GM19372 (cell line): ENCODE measurements around the gene H6PD.

Experiments
- ATAC-seq: cut with Tn5 transposase; IDR thresholded peaks from one replicate; pipeline ENCODE4 v1.9.1; 2021; ENCODE audit warnings: mild to moderate bottlenecking, low read depth, moderate library complexity; ENCODE audit not compliant: unreplicated experiment

H6PD gene

DNA sequence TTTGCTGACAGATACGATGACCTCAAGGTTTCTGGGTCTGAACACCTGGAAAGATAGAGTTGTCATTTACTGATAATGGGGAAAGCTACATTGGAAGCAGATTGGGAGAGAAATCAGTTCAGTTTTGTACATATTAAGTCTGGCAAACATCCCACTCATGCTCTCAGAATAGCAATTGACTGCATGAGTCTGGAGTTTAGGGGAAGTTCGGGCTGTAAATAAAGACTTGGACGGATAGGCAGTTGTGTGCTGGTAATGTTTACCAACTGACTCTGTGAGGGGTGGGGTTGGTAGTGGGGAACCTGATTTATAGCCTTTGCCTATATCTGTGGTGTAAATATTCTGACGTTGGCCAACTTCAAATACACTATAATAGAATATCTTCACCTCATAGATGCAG, 4.0 kb downstream of the H6PD start:
- ATAC-seq = no peak

DNA sequence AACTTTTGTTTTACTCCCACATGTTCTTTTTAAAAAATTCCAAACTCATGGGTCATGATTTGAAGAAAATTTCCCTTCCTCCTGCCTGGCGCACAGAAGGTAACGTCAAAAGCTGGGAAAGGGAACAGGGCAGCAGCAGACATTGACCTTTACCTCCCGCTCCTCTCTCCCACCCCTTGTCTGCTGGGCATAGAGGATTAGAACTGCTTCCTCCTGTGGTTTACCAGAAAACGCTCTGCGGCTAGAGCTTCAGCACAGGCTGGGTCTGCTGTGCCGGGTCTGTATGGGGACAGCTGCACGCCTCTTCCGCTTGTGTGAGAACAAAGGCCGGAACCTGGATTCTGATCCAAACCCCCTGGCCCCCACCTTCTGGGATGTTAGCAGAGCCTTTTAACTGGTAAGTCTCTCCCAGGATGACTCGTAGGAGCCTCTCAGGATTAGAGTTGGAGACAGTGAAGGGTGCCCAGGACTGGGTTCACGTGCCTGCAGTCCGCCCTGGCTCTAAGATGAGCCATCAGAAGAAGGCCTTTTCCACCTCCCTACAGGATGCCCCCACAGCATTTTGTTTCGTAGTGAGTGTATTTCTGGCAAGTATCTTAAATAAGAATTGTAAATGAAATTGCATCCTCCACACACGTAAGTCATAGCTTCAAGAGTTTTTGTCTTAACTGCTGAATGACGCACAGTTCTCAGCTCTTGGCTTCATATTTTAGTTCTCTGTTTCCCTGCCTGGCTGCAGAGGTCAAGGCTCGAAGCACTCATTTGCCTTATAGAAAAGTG, 5.2 kb downstream of the H6PD start:
- ATAC-seq = no peak

DNA sequence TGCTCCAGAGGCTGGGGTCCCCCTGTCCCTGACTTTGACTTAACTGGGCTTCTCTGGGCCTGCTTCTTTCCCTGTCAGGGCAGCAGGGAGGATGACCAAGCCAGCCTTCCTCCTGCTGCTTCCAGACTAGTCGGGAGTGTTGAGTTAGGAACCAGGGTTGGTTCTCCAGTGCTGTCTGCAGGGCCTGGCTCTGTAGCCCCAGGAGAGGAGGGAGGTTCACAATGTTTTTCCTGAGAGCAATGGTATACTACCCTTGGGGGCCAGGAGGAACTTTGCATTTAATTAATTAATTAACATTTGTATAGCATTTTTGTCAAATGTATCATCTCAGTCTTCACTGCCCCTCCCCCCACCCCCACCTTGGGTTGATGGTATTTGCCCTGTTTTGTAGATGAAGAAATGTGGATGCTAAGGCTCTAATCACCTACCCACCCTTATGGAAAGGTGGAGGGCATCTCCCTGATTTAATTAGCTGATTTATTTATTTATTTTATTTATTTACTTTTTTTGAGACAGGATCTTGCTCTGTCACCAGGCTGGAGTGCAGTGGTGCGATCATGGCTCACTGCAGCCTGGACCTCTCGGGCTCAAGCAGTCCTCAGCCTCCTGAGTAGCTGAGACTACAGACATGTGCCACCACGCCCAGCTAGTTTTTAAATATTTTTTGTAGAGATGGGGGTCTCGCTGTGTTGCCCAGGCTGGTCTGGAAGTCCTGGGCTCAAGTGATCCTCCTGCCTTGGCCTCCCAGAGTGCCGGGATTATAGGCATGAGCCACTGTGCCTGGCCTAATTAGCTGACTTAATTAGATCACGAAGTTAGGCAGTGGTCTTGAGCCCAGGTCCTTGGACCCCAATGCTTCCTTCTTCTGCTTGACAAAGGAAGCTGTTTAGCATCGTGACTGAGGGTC, 6.6 kb downstream of the H6PD start:
- ATAC-seq = no peak

DNA sequence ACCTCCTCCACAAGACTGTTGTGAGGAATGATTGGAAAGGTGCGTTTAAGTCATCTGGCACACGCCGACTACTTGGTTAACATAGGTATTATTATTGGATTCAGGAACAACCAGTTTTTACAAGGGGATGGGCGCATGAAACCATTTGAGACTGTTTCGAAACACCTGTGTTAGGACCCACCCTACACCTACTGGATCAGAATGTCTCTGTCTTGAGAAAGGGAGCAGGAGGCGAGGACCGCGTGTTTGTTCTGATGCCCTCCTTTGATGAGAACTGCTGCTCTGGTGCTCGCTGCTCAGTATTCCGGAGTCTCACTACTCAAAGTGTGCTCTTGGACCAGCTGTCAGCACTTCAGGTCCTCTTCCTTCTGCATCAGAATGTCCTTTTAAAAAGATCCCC, 7.3 kb downstream of the H6PD start:
- ATAC-seq = no peak

DNA sequence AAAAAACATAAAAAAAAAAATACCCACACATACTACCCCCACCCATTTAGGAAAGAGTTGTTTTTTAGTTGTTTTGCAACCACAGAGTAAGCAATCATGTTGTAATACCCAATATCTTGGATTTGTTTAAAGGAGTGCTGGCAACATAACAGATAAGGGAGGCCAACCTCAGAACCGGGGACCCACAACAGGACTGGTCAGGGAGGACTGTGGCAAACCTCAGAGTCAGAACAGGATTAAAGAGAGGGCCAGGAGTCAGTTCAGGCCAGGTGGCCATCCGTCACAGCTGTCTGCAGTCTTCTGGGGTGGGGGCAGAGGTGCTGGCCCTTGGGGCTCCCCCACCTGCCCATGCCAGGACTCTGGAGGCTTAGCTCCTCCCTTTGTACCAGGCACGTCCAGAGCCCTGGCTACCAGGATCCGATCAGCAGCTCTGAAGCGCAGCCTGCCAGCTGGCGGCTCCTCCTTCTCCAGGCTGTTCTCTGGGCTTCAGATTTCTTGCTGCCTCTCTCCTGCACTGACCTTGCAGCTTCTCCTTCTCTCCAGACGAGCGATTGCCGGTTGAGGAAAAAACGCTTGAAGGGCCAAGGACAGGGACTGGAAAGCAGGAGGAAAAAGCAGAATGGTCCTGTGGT, 7.9 kb downstream of the H6PD start:
- ATAC-seq = no peak

DNA sequence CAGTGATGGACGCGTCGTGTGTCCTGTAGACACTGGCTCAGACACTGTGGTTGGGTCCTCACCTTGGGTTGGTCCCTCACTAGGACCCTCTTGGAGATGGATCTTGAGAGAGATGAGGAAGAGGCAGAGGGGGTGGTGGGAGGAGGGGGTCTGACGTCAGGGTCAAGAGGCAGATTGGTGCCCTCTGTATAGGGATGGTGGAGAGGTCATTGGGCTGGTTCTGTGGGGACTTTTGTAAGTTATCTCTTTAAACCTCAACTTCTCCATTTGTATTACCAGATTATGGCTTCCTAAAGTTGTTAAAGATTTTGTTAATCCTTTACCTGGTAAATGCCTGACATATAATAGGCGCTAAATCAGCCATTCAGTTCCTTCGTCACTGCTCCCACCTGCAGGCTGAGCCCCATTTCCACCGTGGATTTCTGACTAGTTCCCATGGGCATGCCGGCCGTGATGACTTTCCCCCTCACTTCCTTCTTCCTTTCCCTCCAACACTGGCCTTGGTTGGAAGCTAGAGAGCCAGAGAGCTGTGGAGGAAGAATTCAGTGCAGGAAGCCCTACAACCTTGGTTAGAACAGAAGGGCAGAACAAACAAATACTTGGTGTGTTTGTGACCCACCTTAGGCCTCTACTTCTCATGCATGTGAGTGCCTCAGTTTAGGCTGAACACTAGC, 8.6 kb downstream of the H6PD start:
- no peak for ATAC-seq

DNA sequence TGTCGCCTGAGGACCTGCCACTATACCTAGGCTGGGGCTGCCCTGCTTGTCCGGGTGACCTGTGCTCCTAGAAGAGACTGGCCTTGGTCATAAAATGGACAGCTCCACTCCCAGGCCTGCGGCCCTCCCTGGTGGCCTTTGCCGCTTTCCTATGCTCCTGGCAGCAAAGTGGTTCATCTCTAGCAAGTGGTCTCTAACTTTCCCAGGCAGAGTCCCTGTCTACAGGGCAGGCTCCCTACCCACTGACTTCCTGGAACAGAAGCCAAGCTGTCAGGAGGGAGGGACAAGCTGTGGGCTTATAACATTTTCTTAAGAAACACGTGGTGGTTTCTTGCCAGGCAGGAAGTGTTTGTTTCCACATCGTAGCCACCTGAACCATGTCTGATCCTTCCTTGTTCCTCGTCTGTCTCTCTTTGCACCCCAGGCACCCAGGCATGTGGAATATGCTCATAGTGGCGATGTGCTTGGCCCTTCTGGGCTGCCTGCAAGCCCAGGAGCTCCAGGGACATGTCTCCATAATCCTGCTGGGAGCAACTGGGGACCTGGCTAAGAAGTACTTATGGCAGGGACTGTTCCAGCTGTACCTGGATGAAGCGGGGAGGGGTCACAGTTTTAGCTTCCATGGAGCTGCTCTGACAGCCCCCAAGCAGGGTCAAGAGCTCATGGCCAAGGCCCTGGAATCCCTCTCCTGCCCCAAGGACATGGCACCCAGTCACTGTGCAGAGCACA, 10.1 kb downstream of the H6PD start:
- ATAC-seq = no peak

DNA sequence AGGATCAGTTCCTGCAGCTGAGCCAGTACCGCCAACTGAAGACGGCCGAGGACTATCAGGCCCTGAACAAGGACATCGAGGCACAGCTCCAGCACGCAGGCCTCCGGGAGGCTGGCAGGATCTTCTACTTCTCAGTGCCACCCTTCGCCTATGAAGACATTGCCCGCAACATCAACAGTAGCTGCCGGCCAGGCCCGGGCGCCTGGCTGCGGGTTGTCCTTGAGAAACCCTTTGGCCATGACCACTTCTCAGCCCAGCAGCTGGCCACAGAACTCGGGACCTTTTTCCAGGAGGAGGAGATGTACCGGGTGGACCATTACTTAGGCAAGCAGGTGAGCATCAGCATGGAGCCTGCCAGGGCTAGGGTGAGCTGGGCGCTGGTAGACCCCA, 10.7 kb downstream of the H6PD start:
- ATAC-seq = no peak

DNA sequence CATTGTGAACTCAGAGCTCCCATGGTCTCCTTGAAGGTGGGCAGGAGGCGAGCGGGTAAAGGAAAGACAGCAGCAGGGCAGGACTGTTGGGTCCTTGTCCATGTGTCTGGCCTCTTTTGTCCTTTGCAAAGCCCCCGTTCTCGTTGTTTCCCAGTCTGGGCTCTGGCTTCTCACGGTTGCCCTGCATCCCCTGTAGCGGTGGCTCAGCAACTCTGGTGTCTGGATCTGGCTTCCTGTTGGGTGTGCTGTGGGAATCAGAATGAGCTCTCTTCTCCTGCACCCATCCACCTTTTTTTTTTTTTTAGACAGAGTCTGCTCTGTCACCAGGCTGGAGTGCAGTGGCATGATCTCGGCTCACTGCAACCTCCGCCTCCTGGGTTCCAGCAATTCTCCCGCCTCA, 11.1 kb downstream of the H6PD start:
- ATAC-seq = no peak

DNA sequence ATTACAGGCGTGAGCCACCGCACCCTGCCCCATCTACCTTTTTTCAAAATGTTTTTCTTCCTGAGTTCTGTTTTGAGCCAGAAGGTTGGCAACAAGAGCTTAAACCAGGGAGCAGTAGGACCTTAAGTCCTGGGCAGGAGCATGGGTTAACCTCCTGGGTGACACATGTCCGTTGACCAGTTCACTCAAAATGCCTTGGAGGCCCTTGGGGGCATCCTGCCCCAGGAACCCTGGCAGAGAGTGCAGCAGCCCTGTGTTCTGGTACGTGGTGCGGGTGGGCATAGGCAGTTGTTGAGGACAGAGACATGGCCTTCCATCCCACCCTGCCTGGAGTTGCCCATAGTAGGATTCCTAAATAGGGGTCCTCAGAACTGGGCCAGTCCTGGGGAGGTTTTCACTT, 11.6 kb downstream of the H6PD start:
- no peak for ATAC-seq

DNA sequence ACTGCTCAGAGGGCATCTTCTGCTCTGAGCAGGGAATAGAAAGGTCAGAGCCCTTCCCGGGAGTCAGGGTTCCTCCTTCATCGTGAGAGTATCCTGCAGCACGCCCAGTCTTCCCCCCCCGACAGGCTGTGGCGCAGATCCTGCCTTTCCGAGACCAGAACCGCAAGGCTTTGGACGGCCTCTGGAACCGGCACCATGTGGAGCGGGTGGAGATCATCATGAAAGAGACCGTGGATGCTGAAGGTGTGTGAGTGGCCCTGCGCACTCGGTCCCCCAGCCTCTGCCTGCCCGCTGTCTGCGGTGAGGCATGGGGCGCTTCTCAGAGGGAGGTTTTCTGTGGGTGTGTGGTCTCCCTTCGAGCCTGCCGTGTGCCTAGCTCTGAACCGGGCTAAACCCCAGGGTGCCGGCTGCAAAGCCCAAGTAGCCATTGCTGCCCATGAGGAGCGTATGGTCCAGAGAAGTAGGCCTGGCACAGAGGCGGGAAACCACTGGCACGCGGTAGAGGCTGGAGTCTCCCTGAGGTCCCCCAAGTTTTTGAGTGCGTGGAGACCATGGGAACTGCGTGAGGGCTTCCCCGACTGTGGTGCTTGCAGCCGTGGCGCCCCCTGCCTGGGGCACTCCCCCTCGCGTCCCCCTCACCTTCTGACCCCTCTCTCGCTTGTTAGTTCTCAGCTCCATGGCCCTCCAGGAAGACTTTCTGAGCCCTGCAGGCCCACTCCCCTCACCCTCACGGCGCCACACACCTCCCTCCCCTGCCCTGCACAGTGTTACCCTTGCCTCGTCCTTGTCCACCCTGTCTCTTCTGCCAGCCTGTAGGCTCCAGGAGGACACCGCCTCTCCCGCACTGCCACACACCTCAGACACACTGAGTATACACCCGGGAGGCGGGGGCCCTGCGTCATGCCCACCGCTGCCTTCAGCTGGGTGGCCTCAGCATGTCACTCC, 12.5 kb downstream of the H6PD start:
- no peak for ATAC-seq

DNA sequence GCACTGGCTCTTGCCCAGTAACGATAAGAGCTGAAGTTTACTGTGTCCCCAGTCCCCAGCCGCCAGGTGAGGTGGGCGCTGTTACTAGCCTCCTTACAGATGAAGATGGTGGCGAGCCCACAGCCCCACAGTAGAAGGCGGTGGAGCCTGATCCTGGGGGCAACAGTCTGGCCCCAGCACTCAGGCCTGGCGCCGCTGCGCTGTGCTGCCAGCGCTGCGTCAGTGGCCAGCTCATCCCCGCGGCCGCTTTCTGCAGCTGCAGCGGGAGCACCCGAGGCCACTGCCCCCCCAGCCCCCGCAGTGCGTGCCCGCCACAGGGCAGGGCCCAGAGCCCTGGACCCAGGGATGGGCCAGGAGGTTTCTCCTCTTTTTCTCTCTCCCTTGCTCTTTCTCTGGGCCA, 13.3 kb downstream of the H6PD start:
- no peak for ATAC-seq

DNA sequence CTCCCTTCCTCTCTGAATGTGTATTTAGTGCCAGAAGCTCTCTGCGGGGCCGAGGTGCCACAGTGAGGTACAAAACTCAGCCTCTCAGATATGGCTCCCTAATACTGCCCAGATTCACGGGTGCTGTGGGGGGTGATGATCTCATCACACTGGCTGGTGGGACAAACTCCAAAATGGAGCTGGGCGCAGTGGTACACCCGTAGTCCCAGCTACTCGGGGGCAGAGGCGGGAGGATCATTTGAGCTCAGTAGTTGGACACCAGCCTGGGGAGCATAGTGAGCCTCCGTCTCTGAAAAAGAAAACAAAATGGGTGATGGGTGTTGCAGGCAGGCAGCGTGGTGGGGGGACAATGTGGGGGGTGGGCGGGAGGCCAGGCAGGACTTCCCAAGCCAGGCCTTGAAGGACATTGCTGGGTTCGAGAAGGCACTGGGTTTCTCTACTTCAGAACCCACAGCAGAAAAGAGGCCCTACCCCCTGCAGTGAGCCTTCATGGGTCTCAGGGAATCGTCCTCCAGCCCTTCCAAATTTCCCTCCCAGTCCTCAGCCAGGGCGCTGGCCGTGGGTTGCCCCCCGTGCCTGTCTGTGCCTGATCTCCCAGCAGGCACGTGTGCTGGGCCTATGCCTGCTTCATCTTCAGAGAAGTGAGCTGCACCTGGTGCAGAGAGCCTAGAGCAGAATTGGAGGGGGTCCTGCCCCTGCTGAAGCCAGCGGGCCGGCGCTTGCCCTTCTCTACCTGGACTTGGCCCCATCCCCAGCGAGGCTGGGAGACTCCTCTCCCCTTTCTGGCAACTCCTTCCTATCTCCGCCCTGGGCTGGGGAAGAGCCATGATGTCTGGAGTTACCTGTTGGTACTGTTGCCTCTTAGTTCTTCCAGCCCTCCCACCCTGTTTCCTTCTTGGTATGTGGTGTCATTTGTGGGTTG, 14.0 kb downstream of the H6PD start:
- no peak for ATAC-seq

DNA sequence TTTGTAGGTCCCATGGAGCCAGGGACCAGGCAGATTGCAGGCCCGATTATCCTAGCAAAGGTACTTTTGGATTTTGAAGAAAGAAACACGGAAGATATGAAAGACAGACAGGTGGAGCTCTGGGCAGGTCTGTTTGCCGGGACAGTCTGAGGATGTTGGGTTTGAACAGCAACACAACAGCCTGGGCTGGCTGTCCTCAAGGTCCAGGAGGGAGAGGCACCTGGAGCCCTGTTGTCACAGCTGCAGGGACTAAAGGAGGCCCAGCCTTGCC, 14.6 kb downstream of the H6PD start:
- no peak for ATAC-seq

DNA sequence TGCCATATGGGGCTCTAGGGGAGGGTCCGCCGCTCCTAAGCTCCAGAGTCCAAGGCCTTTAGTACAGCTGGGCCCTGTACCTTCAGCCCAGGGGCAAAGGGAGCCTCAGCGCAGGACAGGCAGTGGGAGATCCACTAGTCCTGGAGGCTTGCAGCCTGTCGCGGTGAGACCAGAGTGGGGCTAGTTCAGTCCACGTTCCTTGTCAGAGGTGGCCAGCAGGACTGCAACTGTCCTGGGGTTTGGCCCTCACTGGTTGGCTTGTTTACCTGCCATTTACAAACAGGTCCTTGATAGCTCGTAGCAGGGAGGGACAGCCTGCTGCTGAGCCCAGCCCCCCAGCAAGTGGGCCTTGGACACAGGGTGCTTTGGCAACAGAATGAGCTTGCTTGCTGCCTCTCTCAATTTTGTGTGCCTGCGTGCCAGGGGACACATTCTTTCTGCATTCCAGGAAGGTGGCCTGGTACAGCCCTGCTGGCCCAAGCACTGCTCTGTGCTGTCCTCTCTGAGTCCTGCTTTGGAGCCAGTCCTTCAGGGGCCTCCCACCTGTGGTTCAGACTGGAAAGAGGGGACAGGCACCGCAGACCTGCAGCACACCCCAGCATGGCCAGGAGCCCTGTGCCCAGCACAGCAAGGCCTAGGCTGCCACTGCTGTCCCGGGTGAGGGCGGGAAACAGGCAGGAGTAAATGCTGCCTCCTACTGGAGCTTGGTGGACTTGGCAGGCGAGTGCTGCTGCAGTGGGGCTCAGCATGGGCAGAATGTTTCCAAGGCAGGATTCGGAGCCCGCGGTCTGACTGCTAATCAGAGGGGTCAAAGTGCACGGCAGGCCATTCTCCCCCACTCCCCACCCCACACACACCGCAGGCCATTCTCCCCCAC, 15.2 kb downstream of the H6PD start:
- no peak for ATAC-seq

DNA sequence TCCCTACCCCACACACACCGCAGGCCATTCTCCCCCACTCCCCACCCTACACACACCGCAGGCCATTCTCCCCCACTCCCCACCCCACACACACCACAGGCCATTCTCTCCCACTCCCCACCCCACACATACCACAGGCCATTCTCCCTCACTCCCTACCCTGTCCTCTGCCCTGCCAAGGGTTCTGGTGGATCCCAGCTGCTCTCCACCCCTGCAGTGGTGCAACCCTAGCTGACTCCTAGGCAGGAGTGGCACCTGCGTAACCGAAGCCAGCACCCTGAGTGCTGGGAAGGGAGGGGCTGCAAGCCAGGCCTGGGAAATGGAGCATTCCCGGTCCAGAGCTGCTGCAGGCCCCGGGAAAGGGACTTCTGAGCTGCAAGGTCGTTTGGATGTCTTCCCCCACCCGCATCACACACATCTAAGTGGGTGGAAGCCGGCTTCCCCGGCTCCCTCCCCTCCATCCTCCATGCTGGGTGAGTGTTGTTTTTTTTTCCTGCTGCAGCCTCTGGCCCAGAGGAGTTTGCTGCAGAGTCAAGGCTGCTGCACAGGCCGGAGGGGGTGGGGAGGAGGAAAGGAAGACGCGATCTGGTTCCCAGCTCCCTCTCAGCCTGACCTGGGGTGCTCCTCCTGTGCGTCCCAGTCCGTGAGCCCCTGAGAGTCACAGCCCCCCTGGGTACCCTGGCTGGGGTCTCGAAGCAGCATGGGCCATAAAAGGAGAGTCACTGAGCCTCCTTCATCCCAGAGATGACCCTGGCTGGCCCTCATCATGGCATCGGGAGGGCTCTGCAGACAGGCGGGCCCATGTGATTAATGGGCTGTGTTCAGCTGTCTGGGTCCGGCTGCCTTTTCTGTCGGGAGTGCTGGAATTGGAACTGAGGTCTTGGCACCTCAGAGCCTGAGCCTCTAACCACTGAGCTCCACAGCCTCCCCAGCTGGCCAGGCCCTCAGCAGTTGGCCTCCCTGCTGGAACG, 16.1 kb downstream of the H6PD start:
- no peak for ATAC-seq
